GM18909 (cell line): ENCODE results near the gene SLC29A2.

Experiments
- ATAC-seq: cut with Tn5 transposase; IDR thresholded peaks from one replicate; pipeline ENCODE4 v1.9.1; 2021; ENCODE audit warnings: mild to moderate bottlenecking; ENCODE audit not compliant: unreplicated experiment, poor library complexity

SLC29A2 gene

DNA sequence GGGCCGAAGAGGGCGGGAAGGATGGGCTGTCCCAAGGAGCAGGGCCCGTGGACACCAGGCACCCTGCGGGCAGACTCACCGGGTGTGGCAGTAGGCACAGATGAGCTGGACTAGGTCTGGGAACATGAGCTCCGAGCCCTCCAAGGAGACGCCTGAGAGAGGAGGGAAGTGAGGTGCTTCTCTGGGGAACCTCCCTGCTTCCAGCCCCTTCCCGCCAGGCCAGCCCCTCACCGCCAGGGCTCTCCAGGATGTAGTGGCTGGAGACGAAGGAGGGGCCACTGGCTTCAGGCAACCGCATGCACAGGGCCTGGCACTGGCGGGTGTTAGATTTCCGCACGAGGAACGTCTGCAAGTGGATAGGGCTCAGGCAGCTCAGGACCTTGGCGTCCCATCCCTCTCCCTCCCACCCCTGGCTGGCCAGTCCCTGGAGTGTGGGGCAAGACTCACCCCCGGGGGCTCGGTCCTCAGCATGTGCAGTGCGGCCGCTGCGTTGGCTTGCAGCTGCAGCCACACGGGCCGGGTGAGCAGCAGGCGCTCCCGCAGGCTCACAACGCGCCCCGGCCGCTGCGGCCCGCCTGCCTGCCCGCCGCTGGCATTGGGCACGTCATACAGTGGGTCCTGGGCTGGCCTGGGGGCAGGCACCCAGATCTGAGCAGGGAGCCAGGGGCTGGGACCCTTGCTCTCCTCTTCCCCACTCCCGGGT is 35.9 kb downstream of the SLC29A2 start:
- no peak for ATAC-seq

DNA sequence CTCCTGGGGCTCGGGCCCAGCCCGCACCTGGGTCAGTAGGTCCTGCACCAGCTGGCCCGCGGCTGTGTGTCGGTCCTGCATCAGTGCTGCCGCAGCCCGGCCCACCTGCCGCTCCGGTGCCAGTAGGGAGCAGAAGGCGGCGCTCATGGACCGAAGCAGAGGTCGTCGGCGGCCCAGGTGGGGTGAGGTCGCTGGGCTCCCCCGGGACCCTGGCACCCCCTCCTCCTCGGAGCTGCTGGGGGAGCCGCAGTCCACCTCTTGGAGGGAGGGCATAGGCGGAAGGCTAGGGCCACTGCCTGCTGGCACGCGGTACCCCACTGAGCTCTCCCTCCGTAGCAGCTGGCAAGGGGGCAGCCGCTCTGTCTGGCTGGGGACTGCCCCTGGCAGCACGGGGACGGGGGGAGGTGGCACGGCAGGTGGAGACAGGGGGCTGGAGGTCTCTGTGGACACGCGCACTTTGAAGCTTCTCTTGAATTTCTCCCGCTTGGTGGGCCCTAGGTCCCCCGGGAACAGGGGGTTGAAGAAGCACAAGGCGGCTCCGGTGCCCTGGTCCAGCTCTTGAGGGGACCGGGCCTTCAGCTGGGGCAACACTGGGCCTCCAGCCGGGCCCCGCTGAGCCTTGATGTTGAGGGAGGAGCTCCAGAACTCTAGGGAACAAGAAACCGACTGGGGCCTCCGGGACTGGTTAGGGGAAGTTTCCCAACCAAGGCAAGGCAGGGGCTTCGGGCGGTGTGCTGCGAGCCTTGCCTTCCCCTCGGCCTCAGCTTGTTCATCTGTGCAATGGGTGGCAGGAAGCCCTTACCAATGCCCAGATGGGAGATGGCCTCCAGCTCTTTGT is 36.7 kb downstream of the SLC29A2 start:
- ATAC-seq, result no peak

DNA sequence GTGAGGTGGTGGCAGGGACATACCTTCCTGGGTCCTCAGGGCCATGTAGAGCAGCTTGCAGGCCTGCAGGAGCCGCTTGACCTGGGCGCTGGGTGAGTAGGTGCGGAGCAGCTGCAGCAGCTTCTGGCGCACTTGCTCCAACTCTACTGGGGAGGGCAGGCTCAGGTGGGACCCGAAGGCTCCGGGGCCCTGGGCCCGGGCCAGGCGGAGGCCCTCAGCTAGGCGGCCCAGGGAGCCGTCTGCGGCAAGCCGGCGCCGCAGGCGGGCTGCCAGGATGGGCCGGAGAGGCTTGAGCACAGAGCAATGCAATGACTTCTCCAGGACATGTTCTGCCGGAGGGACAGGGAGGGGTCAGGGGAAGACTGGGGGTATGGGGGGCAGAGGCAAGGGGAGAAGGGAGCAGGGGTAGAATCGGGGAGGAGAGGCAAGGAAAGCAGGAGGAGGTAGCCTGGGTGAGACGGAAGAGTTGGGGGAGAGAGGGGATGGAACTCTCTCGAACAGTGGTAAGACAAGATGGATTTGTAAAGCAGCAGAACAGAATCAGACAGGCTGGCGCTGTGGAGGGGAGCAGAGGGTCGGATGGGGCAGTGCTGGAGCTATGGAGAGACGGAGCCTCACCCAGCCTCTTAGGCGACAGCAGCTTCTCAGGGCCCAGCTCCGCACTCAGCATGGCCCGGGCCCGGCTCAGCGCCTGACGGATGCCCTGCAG is 37.5 kb downstream of the SLC29A2 start:
- ATAC-seq, result no peak

DNA sequence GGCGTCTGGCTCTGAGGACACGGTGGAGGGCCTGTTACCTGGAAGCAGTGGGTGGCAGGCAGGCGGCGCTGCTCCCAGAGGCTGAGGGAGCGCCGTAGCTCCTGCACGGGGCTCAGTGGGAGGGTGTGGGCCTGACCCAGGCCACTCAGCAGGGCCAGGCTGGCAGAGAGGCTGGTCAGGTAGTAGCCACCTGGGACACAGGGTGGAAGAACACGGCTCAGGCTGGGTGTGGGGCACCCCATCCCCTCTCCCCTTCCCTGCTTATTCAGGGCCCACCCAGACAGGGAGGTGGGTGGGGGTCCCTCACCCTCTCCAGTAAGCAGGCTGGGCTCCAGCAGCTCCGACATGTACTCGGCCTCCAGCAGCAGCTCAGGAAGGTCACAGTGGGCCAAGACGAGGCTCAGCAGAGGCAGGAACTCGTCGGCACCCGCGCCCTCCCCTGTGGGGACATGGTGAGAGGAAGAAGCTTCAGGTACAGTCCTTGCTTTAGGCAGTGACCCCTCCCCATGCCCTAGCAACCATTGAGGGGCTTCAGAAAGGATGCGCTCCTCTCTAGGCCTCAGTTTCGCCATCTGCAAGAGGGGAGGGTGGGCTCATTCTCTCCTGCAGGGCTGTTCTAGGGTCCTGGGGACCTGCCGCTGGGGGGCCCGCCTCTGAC is 38.2 kb downstream of the SLC29A2 start:
- no peak for ATAC-seq

DNA sequence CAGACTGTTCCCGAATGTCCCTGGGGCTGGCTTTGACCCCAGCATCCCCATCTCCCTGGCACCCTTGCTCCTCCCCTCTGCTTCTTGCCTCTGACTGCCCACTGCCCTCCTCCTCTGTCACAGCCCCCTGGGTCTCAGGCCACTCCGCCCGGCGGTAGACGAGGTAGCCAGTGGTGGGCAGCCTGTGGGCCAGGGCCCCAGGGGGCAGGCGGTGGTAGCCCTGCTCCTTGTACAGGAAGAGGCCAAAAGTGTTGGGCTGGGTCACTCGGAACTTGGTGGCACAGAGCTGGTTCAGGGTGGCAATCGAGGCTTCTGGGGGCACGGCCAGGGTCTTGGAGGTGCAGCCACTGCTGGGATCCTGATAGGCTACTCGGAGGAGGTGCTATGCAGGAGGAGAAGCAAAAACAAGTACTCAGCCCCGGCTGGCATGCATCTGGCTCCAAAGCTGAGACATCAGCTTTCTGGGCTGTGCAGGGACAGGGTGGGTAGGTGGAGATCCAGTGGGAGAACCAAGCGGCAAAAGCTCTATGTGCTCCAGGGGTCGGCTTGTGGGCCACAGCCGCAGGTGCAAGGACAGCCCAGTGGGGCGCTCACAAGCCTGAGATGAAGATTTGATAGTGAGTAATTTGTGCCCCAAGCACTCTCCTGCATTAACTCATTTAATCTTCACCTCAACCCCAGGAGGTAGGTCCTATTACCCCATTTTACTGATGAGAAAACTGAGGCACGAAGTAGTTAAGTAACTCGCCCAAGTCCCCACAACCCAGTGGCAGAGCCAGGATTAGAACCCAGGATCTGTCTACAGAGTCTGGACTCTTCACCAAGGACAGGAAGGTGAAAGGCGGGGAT is 39.0 kb downstream of the SLC29A2 start:
- no peak for ATAC-seq

DNA sequence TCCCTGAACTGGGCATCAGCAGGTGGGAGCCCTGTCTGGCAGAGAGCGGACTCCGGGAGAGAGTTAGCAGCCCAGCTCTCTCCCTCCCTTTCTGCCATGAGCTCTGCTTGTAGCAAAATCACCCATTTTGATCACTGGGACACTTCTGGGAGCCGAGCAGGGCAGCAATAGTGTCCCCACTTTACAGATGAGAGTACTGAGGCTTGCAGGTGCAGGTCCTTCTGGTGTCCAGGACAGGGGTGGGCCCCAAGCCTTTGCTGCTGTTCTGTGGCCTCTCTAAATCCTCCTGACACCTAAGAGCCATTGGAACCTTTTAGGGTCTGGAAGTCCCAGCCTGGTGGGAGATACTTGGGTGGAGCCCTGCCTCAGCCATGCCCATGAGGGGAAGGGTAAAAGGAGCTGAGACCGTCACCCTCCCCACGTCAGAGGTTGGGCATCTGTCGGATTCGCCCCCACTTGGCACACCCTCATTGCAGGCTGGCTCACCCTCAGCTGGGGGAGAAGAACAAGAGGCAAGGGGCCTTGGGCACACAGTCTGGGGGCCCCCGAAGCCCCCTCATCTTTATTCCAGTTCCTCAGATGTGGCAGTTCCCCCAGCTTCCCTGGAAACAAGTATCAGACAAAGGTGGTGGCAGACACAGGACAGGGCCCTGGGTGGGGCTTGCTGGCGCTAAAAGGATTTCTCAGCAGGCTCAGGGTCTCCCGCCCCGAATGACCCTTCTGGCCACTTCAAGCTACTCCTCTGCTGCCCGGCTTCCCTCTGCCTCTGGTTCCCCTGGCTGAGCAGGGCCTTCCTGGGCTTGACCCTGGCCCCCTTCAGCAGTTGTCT is 39.8 kb downstream of the SLC29A2 start:
- ATAC-seq, result no peak

DNA sequence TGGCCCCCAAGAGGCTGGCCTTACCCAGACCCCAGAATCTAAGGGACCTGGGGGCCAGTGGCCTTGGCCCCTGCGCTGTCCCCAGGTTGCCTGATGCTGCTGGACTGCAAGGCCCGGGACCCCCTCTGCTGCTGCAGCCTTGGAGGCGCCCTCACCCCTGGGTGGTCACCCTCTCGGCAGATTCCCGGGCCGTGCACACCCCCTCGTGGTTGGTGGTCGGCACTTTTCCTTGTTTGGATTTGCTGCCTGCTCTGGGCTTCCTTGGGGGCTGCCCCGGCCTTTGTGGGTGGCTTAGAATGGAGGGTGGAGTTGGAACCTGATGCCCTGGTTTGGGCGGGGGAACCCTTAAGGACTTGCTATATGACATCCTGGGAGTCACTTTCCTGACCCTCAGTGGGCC is 40.6 kb downstream of the SLC29A2 start:
- no peak for ATAC-seq

DNA sequence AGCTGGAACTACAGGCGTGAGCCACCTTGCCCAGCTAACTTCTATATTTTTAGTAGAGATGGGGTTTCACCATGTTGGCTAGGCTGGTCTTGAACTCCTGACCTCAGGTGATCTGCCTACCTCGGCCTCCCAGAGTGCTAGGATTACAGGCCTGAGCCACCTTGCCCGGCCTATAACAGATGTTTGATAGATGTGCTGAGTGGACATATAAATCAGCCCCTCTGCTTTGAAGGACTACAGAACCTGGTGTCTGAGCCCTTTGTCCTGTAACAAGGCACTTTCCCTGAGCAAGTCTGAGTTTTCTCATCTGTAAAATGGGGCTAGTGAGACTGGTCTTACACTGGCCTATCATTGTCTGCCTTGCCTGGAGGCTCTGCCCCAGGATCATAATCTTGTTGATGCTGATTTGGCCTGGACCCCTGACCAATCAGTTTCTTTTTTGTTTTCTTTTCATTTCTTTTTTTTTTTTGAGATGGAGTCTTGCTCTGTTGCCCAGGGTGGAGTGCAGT is 42.3 kb downstream of the SLC29A2 start:
- no peak for ATAC-seq

DNA sequence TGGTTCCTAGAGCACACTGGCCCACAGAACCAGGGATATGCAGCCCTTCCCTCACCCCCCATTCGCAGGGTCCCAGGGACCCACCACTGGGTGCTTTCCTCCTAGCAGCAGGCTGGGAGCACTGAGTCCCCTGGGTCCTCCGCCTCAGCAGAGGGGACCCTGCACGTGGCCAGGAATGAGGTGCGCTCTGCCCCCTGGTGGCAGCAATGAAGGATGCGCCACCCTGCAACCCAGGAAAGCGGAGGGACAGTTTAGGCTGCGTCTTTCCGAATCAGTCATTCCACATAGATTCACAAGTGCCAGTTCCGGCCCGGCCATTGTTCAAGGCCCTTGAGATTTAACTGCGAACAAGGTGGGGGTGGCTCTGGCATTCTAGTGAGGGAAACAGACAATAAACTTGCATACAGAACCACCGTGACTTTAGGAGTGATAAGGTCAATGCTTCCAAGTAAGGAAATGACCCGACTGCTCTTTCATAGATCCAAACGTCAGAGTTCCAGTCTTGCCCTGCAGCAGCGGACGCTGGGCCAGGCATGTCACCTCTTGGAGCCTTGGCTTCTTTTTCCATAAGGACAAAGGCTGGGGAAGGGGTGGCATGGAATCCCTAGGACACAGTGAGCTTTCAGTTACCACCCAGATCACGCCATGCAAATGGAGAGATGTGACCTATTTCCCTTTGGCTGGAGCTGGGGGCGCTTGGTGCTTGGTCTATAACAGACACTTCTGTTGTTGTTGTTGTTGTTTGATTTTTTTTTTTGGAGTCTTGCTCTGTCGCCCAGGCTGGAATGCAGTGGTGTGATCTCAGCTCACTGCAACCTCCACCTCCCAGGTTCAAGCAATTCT is 43.0 kb downstream of the SLC29A2 start:
- ATAC-seq, result peak; percentile 72

DNA sequence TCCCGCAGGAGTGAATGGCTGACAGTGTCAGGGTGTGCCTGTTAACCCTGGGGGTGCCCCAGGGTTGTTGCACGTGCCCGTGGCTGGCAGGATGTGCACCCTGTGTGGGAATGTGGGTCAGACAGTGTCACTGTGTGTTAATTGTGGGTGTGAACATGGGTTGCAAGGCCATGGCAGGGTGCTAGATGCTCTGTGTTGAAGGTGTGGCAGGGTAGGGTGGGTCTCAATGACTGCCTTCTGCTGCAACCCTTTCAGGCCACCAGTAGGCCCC is 43.6 kb downstream of the SLC29A2 start:
- ATAC-seq, result no peak

DNA sequence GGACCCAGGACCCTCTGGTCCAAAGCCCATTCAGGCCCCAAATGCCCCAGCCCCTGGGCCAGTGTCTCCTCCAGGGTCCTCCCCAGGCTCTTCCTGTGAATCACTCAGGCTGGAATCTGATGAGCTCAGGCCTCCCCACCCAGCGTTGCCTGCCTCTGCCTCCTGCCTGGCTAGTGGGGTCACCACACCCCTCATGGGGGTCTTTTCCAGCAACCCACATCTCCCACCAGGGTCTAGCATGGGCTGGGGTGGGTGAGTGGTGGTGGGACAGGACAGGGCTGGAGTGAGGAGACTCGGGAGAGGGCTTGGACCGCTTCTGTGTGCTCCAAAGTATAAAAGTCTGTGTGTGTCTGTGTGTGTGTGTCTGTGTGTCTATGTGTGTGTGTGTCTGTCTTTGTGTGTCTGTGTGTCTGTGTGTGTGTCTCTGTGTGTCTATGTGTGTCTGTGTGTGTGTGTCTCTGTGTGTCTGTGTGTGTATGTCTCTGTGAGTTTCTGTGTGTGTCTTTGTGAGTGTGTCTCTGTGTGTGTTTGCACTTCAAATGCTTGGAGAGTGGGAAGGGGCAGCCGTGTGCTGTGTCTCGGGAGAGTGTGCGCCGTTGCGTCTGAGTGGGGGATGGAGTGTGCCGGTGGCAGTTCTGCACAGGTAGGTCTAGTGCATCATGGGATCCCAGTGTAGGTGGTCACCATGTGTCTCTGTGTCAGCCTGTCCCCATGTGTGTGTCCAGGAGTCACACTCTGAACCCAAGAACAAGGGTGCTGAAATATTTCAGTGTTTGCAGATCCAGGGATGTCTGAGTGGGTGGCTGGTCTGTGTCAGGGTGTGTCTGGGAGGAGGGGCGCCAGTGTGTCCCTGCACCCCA is 44.2 kb downstream of the SLC29A2 start:
- ATAC-seq, result no peak

DNA sequence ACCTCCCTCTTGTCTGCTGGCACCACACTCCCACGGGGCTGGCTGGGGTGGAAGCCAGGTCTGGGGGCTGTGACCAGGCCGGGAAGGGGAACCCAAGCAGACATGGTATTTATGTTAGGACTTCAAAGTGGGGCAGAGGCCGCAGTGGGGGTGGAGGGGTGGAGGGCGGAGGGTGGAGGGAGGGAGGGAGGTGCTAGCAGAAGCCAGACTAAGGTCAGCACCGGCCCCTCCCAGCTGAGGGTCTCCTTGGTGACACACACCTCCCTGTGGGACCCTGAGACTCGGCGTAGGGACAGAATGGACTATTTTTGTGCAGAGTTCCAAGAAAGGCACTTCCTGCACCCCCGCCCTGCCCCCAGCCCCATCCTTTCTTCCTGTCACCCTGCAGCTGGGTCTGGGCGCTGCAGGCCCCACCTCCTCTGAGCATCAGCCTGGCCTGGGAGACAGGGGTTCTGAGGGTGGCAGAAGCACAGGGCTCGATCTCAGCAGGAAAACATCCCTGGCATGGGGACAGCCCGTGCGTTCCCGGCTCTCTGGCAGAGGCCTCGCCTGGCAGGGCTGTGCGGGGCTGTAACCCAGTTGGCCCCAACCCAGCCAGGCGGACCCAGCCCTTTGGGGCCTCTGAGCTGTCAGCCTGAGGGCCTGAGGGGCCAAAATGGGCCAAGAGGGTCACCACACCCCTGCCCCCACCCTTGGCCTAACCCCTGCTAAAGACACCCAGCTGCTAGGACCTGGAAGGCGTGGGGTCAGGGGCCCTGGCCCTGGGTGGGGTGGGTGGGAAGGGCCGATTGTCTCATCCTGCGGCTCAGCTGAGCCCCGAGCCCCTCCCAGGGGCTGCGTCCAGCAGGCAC is 45.1 kb downstream of the SLC29A2 start:
- ATAC-seq, result no peak

DNA sequence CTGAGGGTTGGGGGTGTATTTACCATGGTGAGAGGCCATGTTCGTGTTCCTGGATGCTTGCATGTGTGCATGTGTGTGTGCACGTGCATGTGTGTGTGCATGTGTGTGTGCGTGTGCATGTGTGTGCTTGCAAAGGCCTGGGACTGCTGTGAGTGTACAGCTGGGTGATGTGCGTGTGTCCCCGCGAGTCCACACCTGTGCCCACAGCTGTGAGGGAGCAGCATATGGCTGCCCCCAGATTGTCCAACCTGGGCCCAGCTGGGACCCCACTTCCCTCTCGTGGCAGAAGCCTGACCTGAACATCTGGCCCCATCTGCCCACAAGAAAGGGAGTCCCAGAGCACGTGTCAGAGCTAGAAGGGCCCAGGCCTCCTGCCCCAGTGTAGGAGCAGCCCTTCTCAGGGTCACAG is 46.3 kb downstream of the SLC29A2 start:
- no peak for ATAC-seq

DNA sequence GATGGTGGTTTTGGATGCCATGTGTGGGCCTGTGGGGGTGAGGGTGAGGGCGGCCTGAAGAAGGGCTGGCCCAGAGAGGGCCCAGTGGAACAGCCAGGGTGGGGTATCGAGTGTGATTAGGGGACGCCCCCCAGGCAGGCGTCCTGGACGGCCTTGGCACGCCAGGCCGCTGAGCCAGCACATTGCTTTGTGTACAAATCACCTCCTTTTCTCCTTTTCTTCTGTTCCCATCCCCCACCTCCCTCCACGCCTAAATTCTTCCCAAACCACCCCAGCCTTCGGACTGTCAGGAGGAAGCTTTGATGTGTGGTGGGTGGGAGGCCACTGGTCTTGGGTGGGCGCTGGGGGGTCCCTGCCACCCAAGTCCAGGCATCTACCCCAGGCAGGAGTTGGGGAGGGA is 46.9 kb downstream of the SLC29A2 start:
- no peak for ATAC-seq

DNA sequence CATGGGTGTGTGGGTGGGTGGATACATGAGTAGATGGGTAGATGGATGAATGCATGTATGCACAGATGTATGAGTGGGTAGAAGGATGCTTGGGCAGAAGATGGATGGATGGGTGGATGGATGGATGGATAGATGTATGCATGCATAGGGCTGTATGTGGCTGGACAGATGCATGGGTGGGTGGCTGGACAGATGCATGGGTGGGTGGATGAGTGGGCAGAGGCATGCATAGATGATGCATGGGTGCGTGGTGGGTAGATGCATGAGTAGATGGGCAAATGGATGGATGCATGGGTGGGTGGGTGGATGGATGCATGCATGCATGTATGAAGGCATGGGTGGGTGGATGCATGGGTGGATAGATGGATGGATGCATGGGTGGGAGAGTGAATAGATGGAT is 47.9 kb downstream of the SLC29A2 start:
- ATAC-seq, result no peak

DNA sequence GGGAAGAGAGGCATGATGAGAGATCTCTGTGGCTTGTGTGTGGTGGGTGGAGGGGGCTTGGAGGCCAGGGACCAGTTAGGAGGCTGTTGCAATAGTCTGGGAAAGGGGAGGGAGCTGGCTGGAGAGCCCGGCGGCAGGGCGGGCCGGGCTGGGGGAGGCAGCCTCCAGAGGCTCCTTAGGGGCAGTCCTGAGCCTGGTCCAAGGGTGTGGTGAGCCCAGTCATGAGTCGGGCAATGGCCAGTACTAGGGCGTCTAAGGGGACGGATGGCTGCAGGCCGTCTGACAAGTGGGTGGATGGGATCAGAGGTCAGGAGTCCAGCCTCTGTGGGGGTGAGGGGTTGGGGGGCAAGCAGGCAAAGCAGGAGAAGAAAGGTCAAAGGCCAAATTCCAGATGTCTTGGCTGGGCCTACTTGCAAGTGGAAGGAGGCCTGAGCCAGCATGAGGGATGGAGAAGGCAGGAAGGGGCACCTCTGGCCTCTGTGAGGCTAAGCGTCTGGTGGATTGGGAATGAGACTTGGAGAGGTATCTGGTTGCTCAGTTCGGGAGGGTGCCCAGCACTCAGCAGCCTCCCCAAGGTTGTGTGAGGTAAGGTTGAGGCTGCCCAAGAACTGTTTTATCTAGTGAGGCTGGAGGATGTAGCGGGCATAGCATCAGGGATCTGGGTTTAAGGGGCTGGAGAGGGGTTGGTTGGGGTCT is 48.7 kb downstream of the SLC29A2 start:
- ATAC-seq, result no peak
